Retinal pigment epithelial cell (primary cell): ENCODE data around the gene NECTIN3.

Source experiments
- DNase-seq: peaks from one replicate; pipeline ENCODE4 v3.0.0-alpha.2; 2010; ENCODE audit warnings: low read depth
- H3K4me3 ChIP-seq: 2 replicates; pipeline ENCODE4 v1.5.1; 2011; ENCODE audit warnings: mild to moderate bottlenecking, low read length, control low read depth, moderate library complexity
- TF ChIP-seq, protein P1 (sequence below): conservative IDR thresholded peaks from 2 replicates; pipeline ENCODE4 v1.5.1; 2011; ENCODE audit warnings: low read depth, low read length, control low read depth, inconsistent platforms

Gene NECTIN3

DNA sequence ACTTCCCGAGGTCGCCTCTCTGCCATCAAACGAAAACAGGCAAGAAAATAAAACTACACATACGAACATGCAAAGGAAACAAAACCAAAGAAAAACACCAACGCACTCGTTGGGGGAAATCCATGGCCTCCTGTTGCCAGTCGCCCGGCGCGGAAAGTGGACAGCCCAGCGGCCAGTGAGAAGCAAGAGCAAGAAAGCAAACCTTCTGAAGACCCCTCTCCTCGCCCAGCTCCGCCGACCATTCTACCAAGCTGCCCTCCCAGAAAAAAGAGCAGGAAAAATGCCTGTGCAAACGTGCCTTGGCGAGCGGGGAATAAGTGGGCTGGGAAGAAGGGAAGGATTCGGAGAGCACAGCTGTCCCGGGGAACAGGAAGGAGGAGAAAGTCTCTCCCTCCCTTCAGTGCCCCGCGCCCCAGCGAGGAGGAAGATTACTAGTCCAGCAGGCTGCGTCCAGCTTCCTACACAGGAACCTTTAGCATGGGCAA is 802 bp upstream of the NECTIN3 start:
- TF ChIP-seq, protein P1, sequence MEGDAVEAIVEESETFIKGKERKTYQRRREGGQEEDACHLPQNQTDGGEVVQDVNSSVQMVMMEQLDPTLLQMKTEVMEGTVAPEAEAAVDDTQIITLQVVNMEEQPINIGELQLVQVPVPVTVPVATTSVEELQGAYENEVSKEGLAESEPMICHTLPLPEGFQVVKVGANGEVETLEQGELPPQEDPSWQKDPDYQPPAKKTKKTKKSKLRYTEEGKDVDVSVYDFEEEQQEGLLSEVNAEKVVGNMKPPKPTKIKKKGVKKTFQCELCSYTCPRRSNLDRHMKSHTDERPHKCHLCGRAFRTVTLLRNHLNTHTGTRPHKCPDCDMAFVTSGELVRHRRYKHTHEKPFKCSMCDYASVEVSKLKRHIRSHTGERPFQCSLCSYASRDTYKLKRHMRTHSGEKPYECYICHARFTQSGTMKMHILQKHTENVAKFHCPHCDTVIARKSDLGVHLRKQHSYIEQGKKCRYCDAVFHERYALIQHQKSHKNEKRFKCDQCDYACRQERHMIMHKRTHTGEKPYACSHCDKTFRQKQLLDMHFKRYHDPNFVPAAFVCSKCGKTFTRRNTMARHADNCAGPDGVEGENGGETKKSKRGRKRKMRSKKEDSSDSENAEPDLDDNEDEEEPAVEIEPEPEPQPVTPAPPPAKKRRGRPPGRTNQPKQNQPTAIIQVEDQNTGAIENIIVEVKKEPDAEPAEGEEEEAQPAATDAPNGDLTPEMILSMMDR: no peak
- peak; percentile 48 for DNase-seq
- peak overlapping the region; percentile 96 for H3K4me3 ChIP-seq

DNA sequence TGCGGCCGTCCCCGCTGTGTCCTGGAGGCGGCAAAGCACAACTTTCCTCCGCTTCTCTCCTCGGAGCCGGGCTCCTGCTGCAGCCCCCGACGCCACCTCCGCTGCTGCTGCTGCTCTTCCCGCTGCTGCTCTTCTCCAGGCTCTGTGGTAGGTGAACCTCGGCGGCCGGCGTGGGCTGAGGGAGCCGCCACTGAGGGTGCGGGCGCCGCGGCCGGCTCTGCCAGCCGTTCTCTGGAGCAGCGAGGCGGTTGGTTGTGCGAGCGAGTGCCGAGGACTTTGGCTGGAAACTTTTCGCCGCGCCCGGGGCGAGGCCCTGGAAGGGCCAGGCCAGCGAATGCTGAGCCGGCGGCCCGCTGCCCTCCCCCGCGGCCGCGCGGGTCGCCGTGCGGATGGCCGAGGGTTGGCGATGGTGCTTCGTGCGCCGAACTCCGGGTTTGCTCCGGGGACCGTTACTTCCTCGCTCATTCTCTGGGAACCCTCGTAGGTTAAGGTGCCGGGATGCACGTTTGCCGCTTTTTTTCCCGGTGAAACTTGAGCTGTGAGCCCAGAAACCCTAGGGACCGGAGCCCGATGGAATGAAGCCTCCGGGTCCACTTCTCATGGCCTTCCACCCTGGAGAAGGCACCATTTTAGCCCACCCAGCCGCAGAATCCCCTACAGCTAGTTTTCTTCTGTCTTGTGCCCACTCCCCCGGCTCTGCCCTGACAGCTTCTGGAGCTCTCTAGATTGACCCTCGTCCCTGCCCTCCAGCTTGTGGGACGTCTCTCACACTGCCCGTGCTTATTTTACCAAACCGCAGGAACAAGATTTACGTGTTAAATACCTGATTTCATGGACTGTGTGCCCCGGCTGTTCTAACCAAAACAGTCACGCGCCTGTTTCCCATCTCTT is 660 bp downstream of the NECTIN3 start:
- DNase-seq: no peak
- TF ChIP-seq, protein P1: no peak
- peak overlapping the region; percentile 96 for H3K4me3 ChIP-seq

DNA sequence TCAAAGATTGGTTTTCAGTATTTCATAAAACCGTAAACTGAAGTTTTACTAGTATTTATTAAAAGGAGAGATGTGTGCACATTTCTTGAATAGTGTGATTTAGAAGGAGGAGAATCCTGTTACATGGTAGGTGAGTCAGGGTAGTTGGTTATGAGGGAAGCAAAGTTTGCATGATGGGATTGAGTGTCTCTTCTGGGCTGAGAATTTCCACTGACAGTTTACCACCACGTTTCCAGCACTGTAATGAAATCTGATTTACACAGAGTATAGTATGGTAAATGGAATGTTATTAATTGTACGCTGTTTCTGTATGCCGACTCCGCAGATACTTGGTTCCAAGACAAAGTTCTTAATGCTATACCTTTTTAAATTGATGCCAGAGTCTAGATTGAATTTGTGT is 1.6 kb downstream of the NECTIN3 start:
- TF ChIP-seq, protein P1: no peak
- H3K4me3 ChIP-seq: peak overlapping the region; percentile 96
- DNase-seq: no peak

DNA sequence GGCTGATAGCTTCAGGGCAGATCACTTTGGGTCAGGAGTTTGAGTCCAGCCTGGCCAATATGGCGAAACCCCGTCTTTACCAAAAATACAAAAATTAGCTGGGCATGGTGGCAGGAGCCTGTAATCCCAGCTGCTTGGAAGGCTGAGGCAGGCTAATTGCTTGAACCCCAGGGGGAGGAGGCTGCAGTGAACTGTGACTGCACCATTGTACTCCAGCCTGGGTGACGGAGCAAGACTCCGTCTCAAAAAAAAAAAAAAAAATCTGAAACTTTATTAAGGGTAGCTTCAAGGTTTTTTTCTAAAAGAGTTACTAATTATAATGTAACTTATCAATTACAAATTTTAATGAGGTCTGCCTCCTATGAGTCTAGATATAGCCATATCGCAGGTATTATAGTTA is 5.1 kb downstream of the NECTIN3 start:
- TF ChIP-seq, protein P1: no peak
- no peak for DNase-seq
- no peak overlapping the region for H3K4me3 ChIP-seq

DNA sequence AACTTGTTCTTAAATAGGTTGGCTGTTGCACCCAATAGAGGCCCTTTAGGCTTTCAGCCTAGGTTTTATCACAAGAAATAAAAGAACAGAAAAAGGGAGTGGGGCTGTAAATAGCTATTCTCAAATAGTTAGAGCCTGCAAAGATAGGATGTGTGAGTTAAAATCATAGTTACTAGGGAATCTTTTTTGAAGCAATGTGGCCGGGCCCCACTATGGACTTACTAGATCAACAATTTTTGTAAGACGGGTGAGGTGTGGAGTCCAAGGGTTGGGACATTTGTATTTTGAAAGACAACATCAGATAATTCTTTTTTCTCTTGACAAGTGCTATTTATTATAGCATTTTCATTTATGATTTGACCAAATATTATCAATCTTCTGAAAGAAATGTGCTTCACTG is 5.8 kb downstream of the NECTIN3 start:
- TF ChIP-seq, protein P1: no peak

DNA sequence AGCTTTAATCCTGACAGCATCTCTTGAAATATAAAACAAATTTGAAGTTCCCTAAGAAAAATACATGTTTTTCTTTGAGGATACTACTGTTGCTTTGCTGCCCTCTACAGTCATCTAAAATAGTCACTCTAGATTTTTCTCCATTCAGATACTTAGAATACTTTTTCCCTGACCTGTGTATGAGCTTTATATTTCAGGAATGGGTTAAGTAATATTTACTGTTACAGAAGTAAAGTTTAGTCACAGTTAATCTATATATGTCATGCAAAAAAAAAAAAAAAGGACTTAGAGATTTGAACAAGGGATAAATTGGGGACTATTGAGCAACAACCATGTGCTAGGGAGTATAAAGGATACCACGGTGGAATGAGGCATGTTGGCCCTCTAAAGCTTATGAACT is 8.8 kb downstream of the NECTIN3 start:
- TF ChIP-seq, protein P1: peak; percentile 56
- no peak overlapping the region for H3K4me3 ChIP-seq
- peak; percentile 72 for DNase-seq

More for the DNA sequence above, 5.8 kb downstream of the NECTIN3 start:
- no peak for DNase-seq
- peak overlapping the region; percentile 17 for H3K4me3 ChIP-seq
